Measurements from ENCODE around the gene NTM.

GRCh38 chr11:131858505-131858904 lies 488.1 kb downstream of the NTM start:
- TF ChIP-seq, protein P1, sequence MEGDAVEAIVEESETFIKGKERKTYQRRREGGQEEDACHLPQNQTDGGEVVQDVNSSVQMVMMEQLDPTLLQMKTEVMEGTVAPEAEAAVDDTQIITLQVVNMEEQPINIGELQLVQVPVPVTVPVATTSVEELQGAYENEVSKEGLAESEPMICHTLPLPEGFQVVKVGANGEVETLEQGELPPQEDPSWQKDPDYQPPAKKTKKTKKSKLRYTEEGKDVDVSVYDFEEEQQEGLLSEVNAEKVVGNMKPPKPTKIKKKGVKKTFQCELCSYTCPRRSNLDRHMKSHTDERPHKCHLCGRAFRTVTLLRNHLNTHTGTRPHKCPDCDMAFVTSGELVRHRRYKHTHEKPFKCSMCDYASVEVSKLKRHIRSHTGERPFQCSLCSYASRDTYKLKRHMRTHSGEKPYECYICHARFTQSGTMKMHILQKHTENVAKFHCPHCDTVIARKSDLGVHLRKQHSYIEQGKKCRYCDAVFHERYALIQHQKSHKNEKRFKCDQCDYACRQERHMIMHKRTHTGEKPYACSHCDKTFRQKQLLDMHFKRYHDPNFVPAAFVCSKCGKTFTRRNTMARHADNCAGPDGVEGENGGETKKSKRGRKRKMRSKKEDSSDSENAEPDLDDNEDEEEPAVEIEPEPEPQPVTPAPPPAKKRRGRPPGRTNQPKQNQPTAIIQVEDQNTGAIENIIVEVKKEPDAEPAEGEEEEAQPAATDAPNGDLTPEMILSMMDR (conservative IDR thresholded peaks at IDR 0.05; ENCODE audit: low read length): no peak
- no peak for TF ChIP-seq EZH2phosphoT487 (IDR thresholded peaks at IDR 0.05; ENCODE audit: borderline replicate concordance)

Measured in Loucy (cell line).